CD4-positive, alpha-beta T cell (primary cell): Measurements from ENCODE around the gene TTC28. TPM values are rescaled to one million over a fixed set of nuclear protein-coding genes. Genes with fewer than 3 reads are reported as not detected.

ENCODE experiments used
- ATAC-seq: fragments of 200-7000 bp; cut with Tn5 transposase; one replicate; pipeline ENCODE4 v1.10.0; 2022; ENCODE audit warnings: mild to moderate bottlenecking; ENCODE audit not compliant: poor library complexity
- CTCF ChIA-PET: fragments of 350-600 bp; sonication (Branson Sonifier 250); formaldehyde crosslinking; loops from one replicate; lab custom pipeline; 2021; ENCODE audit warnings: antibody characterized with exemption, inconsistent platforms; lab: Charles Lee
- POLR2A ChIA-PET: fragments of 350-600 bp; sonication (Branson Sonifier 250); formaldehyde crosslinking; loops from one replicate; lab custom pipeline; 2021; ENCODE audit warnings: antibody characterized with exemption, inconsistent platforms; lab: Charles Lee
- DNase-seq, 14 experiments: peaks; one replicate each; pipeline ENCODE4 v3.0.0-alpha.2; 2013 to 2020; ENCODE audit warnings: mixed read lengths in 2 of 14
- H3K27ac ChIP-seq, 2 donors: one replicate each; pipeline versions ENCODE4 v1.5.1 to v1.7.0; 2013; ENCODE audit warnings: low read length in 2 of 2, low read depth in 1 of 2, mild to moderate bottlenecking in 1 of 2
- H3K27me3 ChIP-seq, 2 experiments: 1 replicate in 1 of 2; 2 replicates in 1 of 2; pipeline versions ENCODE4 v1.6.1 to v1.7.0; 2013; ENCODE audit warnings: low read length in 2 of 2, control low read depth in 1 of 2, mild to moderate bottlenecking in 1 of 2, moderate library complexity in 1 of 2; ENCODE audit not compliant: insufficient read depth in 2 of 2, control insufficient read depth in 1 of 2
- H3K36me3 ChIP-seq: one replicate; pipeline ENCODE4 v1.6.1; 2013; ENCODE audit warnings: low read length, control low read depth; ENCODE audit not compliant: insufficient read depth
- H3K4me1 ChIP-seq: one replicate; pipeline ENCODE4 v1.6.1; 2013; ENCODE audit warnings: low read length, control low read depth; ENCODE audit not compliant: insufficient read depth
- H3K4me3 ChIP-seq: one replicate; pipeline ENCODE4 v1.5.1; 2013; ENCODE audit warnings: mild to moderate bottlenecking, low read length, moderate library complexity
- H3K9me3 ChIP-seq, 2 experiments: 1 replicate in 1 of 2; 2 replicates in 1 of 2; pipeline versions ENCODE4 v1.6.1 to v1.7.0; 2013; ENCODE audit warnings: low read length in 2 of 2, mild to moderate bottlenecking in 2 of 2, control low read depth in 1 of 2, moderate library complexity in 1 of 2; ENCODE audit not compliant: control insufficient read depth in 1 of 2, insufficient read depth in 1 of 2
- H3K27ac Mint-ChIP-seq: one replicate; pipeline ENCODE4 v1.8.0; 2020; ENCODE audit warnings: mixed read lengths
- H3K27me3 Mint-ChIP-seq: one replicate; pipeline ENCODE4 v1.8.0; 2021; ENCODE audit warnings: mixed read lengths
- H3K36me3 Mint-ChIP-seq: one replicate; pipeline ENCODE4 v1.8.0; 2021; ENCODE audit warnings: low read depth, mixed read lengths
- H3K4me1 Mint-ChIP-seq: one replicate; pipeline ENCODE4 v1.8.0; 2021; ENCODE audit warnings: low read depth, mixed read lengths
- H3K4me3 Mint-ChIP-seq: one replicate; pipeline ENCODE4 v1.8.0; 2020; ENCODE audit warnings: mild to moderate bottlenecking, mixed read lengths
- H3K9me3 Mint-ChIP-seq: one replicate; pipeline ENCODE4 v1.8.0; 2020; ENCODE audit warnings: mixed read lengths
- CTCF ChIP-seq: fragments of 200-600 bp; IDR thresholded peaks from one replicate; pipeline ENCODE4 v1.8.0; 2022; ENCODE audit warnings: antibody characterized with exemption, mild to moderate bottlenecking
- intact Hi-C, 2 experiments: fragments of 100-400 bp; cut with DNase I in 1 of 2; cut with micrococcal nuclease in 1 of 2; formaldehyde crosslinking; loops; one replicate each; pipeline versions ENCODE4 v1.15.1 to v1.9.0; 2023 to 2025; cut with DNase I, micrococcal nuclease
- total RNA-seq, 174 experiments: library from RNA in 2 of 174; stranded (reverse) in 2 of 174; gene quantifications; one replicate each; pipeline ENCODE4 v1.2.3 and lab custom pipeline; 2021 to 2026

The TTC28 gene
- total RNA-seq, 2 experiments from 2014 or later: 4.6 to 5.7 TPM

- H3K4me3 ChIP-seq: no peak overlapping the region
- no peaks in the 10 kb centered on the region for H3K27me3 ChIP-seq
- no peaks in the 10 kb centered on the region for H3K4me1 ChIP-seq
- ATAC-seq: no peak
- ChIA-PET POLR2A (no interaction called here), CTCF (no interaction called here)
- H3K4me1 Mint-ChIP-seq: no peaks in the 10 kb centered on the region
- peaks cover 4% of the 10 kb centered on the region for H3K9me3 Mint-ChIP-seq
- no peaks in the 10 kb centered on the region for H3K36me3 ChIP-seq
- H3K27ac ChIP-seq: no peak overlapping the region
- H3K4me3 Mint-ChIP-seq: no peak overlapping the region
- H3K36me3 Mint-ChIP-seq: peaks cover 29% of the 10 kb centered on the region
- intact Hi-C loops: no loop called here
- H3K27ac Mint-ChIP-seq: no peak overlapping the region
- DNase-seq: no peak
- no peaks in the 10 kb centered on the region for H3K27me3 Mint-ChIP-seq
- no peak for TF ChIP-seq CTCF
- no peaks in the 10 kb centered on the region for H3K9me3 ChIP-seq
Observed at GRCh38 chr22:27973846-27974245, 705.8 kb downstream of the TTC28 start.

- TF ChIP-seq CTCF: no peak
- CTCF ChIA-PET: no interaction called here
- H3K9me3 ChIP-seq: no peaks in the 10 kb centered on the region
Observed at GRCh38 chr22:27972732-27973698, 706.6 kb downstream of the TTC28 start.

GRCh38 chr22:27971926-27972325 is 707.7 kb downstream of the TTC28 start:
- ChIA-PET POLR2A (no interaction called here), CTCF (no interaction called here)
- no peaks in the 10 kb centered on the region for H3K36me3 ChIP-seq
- no peaks in the 10 kb centered on the region for H3K4me1 ChIP-seq
- no peaks in the 10 kb centered on the region for H3K9me3 ChIP-seq
- intact Hi-C loops: no loop called here
- no peak overlapping the region for H3K27ac ChIP-seq
- H3K9me3 Mint-ChIP-seq: peaks cover 4% of the 10 kb centered on the region
- no peaks in the 10 kb centered on the region for H3K4me1 Mint-ChIP-seq
- ATAC-seq (no peak), DNase-seq (no peak)
- H3K4me3 ChIP-seq: no peak overlapping the region
- no peaks in the 10 kb centered on the region for H3K27me3 ChIP-seq
- H3K27ac Mint-ChIP-seq: no peak overlapping the region
- no peaks in the 10 kb centered on the region for H3K27me3 Mint-ChIP-seq
- H3K36me3 Mint-ChIP-seq: peaks cover 35% of the 10 kb centered on the region
- H3K4me3 Mint-ChIP-seq: no peak overlapping the region
- no peak for TF ChIP-seq CTCF

More at GRCh38 chr22:27972732-27973698, 706.6 kb downstream of the TTC28 start:
- DNase-seq (no peak), ATAC-seq (no peak)
- Histone ChIP-seq H3K27me3 (no peaks in the 10 kb centered on the region), H3K36me3 (no peaks in the 10 kb centered on the region), H3K27ac (no peak overlapping the region), H3K4me1 (no peaks in the 10 kb centered on the region), H3K4me3 (no peak overlapping the region)
- H3K4me1 Mint-ChIP-seq: no peaks in the 10 kb centered on the region
- H3K9me3 Mint-ChIP-seq: peaks cover 4% of the 10 kb centered on the region
- peaks cover 34% of the 10 kb centered on the region for H3K36me3 Mint-ChIP-seq
- intact Hi-C loops: no loop called here
- H3K27me3 Mint-ChIP-seq: no peaks in the 10 kb centered on the region
- H3K27ac Mint-ChIP-seq: no peak overlapping the region
- POLR2A ChIA-PET: no interaction called here
- H3K4me3 Mint-ChIP-seq: no peak overlapping the region
